Measurements from ENCODE around the gene MYOD1.

DNA sequence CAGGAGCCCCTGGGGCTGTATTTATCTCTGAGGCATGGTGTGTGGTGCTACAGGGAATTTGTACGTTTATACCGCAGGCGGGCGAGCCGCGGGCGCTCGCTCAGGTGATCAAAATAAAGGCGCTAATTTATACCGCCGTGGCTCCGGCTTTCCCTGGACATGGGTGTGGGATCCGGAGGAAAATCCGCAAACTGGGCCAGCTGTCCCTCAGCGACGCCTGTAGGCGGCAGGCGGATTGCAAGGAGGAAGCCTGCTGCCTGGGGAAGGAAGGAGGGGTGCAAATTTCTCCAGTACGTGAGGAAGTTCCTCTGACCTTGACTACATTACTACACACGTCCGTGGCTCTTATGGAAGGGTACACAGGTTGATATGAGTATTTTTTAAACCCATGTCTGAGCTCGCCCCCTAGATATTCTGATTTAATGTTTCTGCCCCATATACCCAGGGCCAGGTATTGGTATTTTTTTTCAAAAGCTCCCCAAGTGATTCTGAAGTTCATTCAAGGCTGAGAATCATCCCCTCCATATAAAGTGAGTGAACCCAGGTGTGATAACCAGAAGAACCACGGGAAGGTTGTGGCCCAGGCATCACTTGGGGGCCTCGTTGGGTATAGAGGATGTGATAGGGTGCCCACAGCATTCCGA is 2.8 kb downstream of the MYOD1 start:
- TF ChIP-seq CTCF (conservative IDR thresholded peaks at IDR 0.05; ENCODE audit: low read depth, low read length): peak; percentile 61
- TF ChIP-seq EZH2 (IDR thresholded peaks at IDR 0.05; ENCODE audit: low read length, unreplicated experiment): no peak
- TF ChIP-seq EZH2phosphoT487 (IDR thresholded peaks at IDR 0.05; ENCODE audit: borderline replicate concordance, low read length): no peak

All from PC-3 (cell line).